ENCODE data around the gene OR2J1. TPM values are rescaled to one million over a fixed set of nuclear protein-coding genes. Genes with fewer than 3 reads are reported as not detected.

OR2J1 gene
- not detected in 2 replicates for polyA plus RNA-seq (2011; rRNA removed)
- not detected in 2 replicates for polyA plus RNA-seq (2012; cell fraction: cytosol; rRNA removed)
- polyA plus RNA-seq (2012; cell fraction: nucleus; rRNA removed) = not detected in 2 replicates
- polyA plus RNA-seq (2017; fragmentation: RNase III; extraction: RNeasy Plus Mini Kit Qiagen cat#74134 plus additional on column Dnase treatment) = not detected in 3 replicates
- 0.58 TPM in 1 of 2 replicates, not detected in the other for polyA minus RNA-seq (2011; rRNA and poly(A)+ RNA removed)

GRCh38 chr6:29099190-29099589 is at the start of gene OR2J1:
TSS of gene OR2J1 (plus strand) at chr6:29099490. CDS start at chr6:29100943, 1,453 bp downstream.
- no peak for TF ChIP-seq CEBPB (IDR thresholded peaks at IDR 0.05)
- TF ChIP-seq EHMT2 (IDR thresholded peaks at IDR 0.05; ENCODE audit: low read depth) = no peak
- TF ChIP-seq NR3C1 (IDR thresholded peaks at IDR 0.05) = no peak
- no peak for TF ChIP-seq HES2 (IDR thresholded peaks at IDR 0.05)
- no peak for TF ChIP-seq ZC3H11A (IDR thresholded peaks at IDR 0.05)
- no peak for TF ChIP-seq RCOR1 (IDR thresholded peaks at IDR 0.05; ENCODE audit: low read depth, low read length)
- no peak for TF ChIP-seq RARB (CRISPR knock-in tag; IDR thresholded peaks at IDR 0.05)
- TF ChIP-seq CTCF (IDR thresholded peaks at IDR 0.05) = no peak
- no peak for TF ChIP-seq BHLHE40 (IDR thresholded peaks at IDR 0.05; ENCODE audit: low read depth, low read length)
- TF ChIP-seq BCL3 (IDR thresholded peaks at IDR 0.05) = no peak
- TF ChIP-seq TP53 (CRISPR knock-in tag; IDR thresholded peaks at IDR 0.05) = no peak
- no peak for TF ChIP-seq MAZ (IDR thresholded peaks at IDR 0.05; ENCODE audit: borderline replicate concordance, low read depth, low read length)
- no peak for TF ChIP-seq RFX5 (IDR thresholded peaks at IDR 0.05)
- no peak for TF ChIP-seq FOXS1 (CRISPR knock-in tag; IDR thresholded peaks at IDR 0.05)
- TF ChIP-seq HOXA7 (CRISPR knock-in tag; IDR thresholded peaks at IDR 0.05) = no peak
- TF ChIP-seq CBX8 (IDR thresholded peaks at IDR 0.05) = no peak
- no peak for TF ChIP-seq JUNB (IDR thresholded peaks at IDR 0.05)
- TF ChIP-seq JUN (IDR thresholded peaks at IDR 0.05) = no peak
- TF ChIP-seq POLR2A (IDR thresholded peaks at IDR 0.05; ENCODE audit: low read length) = no peak
- TF ChIP-seq EHF (CRISPR knock-in tag; IDR thresholded peaks at IDR 0.05) = no peak
- Histone ChIP-seq H3K4me3 (no peak within 1 kb of the TSS), H3K4me1 (no peaks in the 10 kb centered on the region), H3K27ac (no peak within 1 kb of the TSS), H3K4me2 (no peak within 1 kb of the TSS), H3K9me3 (no peaks in the 10 kb centered on the region)
- ATAC-seq = no peak
- ChIA-PET CTCF (no interaction called here), POLR2A (no interaction called here)
- 5% methylated on average over 3 of the region's 3 CpGs for WGBS (ENCODE audit: missing lambda C conversion rate)
- no peak for FAIRE-seq
- DNase-seq (ENCODE audit: low read depth in 1 of 2, low spot score in 1 of 2) = no peak

GRCh38 chr6:29051680-29052079 is 47.6 kb upstream of the OR2J1 start:
- CTCF ChIA-PET = no interaction called here
- WGBS (ENCODE audit: missing lambda C conversion rate) = 27% methylated on average over 3 of the region's 3 CpGs
- TF ChIP-seq POLR2A (IDR thresholded peaks at IDR 0.05; ENCODE audit: low read length) (no peak), MAFK (IDR thresholded peaks at IDR 0.05; ENCODE audit: partially characterized antibody) (peak; percentile 31)

GRCh38 chr6:29071831-29072723 is 27.2 kb upstream of the OR2J1 start:
- ChIA-PET POLR2A (no interaction called here), CTCF (interaction anchor here (0.7 to 1.7 kb wide), 3 partner anchors 35 to 546 kb away, joined by 3 read pairs; no protein-coding TSS in a partner anchor)
- H3K9me3 ChIP-seq = no peaks in the 10 kb centered on the region
- ATAC-seq (peak; percentile 93 to 97), FAIRE-seq (no peak), DNase-seq (ENCODE audit: low read depth in 1 of 2, low spot score in 1 of 2) (peak; percentile 36 to 65)
- WGBS (ENCODE audit: missing lambda C conversion rate) = 12% methylated on average over 9 of the region's 9 CpGs
- peak; percentile 33 for TF ChIP-seq CTCF (IDR thresholded peaks at IDR 0.05)
- TF ChIP-seq RAD21 (conservative IDR thresholded peaks at IDR 0.05 in 1 of 2, IDR thresholded peaks at IDR 0.05 in 1 of 2) = peak in 1 of 2 experiments; percentile 38; a peak in 2 of 5 replicates
- no peak for TF ChIP-seq HOXB5 (CRISPR knock-in tag; IDR thresholded peaks at IDR 0.05)
- no peak overlapping the region for H3K4me3 ChIP-seq
- no peak overlapping the region for H3K27ac ChIP-seq
- no peak overlapping the region for H3K4me2 ChIP-seq
- no peaks in the 10 kb centered on the region for H3K4me1 ChIP-seq

More at GRCh38 chr6:29051680-29052079, 47.6 kb upstream of the OR2J1 start:
- POLR2A ChIA-PET = no interaction called here
- no peak for FAIRE-seq
- DNase-seq (ENCODE audit: low read depth in 1 of 2, low spot score in 1 of 2) = no peak
- Histone ChIP-seq H3K27ac (no peak overlapping the region), H3K9me3 (no peaks in the 10 kb centered on the region), H3K4me2 (no peak overlapping the region), H3K4me3 (no peak overlapping the region), H3K4me1 (no peaks in the 10 kb centered on the region)
- no peak for ATAC-seq

Data from A549 (cell line).